NCI-H1105 (cell line): ENCODE results near the gene COL23A1.
A peak's percentile ranks its signal among the peaks of the same experiment; 100 is the strongest.

Experiments
- DNase-seq: peaks from one replicate; lab custom pipeline; 2025; lab: John Stamatoyannopoulos, UW

The COL23A1 gene

GRCh38 chr5:178281331-178281730 is 308.9 kb downstream of the COL23A1 start:
- DNase-seq = no peak

- no peak for DNase-seq
These were observed 309.6 kb downstream of the COL23A1 start for GRCh38 chr5:178280631-178281030.

DNA sequence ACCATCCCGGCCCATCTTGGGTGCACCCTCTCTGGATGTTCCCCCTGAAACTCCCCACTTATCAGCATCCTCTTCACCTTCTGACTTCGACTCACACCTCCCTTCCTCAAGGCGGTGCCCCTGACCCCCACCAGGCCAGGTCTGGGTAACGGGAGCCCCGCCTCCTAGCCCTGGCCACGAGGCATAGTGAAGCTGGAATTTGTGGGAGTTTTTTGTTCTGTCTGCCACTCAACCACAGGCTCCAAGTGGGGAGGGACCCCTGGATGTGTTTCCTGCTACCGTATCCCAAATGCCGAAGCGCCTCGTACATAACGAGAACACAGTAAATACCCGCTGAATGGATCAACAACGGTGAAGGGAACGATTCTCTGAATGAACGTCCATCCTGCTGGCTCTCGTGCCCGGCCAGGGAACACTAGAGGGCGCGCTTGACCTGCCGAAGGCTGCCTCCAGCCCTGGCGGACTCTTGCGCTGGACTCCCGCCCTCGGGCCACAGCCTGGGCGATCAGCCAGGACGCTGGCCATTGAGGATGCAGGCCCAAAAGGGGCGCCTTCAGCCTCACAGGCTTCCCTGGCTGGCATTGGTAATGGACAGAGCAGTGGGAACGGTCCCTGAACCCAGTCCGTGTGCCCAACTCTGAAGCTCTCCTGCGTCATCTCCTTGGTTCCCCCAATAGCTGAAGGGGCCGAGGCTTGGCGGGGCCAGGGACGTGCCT is 310.3 kb downstream of the COL23A1 start:
- DNase-seq = peak; percentile 30

DNA sequence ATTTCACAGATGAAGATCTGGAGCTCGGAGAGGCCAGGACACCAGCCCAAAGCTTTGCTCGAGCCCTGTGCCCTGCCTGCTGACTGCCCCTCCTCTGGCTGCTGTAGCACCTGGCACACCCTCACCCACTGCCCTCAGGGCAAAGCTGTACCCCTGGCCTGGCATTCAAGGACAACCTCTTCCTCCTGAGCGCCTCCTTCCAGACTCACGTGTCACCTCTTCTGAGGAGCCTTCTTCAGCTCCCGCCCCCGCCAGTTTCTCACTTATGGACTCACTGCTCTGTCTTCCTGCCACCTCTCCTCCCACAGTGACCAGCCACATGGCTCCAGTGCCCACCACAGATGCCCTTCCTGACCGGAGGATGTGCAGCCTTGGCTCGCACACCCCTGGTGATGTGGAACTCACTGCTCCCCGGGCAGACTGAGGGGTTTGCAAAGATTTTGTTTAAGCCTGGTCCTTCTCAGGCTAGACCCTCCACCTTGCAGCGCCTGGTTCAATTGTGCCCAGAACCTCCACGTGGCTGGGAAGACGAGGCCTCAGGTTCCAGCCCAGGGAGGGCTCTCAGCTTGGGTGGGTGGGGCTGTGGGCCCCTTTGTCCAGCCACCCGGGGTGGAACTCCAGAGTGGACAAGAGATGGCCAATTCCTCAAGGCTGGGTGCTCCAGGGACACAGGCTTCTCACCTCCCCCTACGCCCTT is 311.0 kb downstream of the COL23A1 start:
- no peak for DNase-seq

GRCh38 chr5:178278358-178279023 is 311.7 kb downstream of the COL23A1 start:
- no peak for DNase-seq

GRCh38 chr5:178277866-178278265 is 312.3 kb downstream of the COL23A1 start:
- no peak for DNase-seq

- no peak for DNase-seq
These were observed 312.8 kb downstream of the COL23A1 start for GRCh38 chr5:178277346-178277745.

DNA sequence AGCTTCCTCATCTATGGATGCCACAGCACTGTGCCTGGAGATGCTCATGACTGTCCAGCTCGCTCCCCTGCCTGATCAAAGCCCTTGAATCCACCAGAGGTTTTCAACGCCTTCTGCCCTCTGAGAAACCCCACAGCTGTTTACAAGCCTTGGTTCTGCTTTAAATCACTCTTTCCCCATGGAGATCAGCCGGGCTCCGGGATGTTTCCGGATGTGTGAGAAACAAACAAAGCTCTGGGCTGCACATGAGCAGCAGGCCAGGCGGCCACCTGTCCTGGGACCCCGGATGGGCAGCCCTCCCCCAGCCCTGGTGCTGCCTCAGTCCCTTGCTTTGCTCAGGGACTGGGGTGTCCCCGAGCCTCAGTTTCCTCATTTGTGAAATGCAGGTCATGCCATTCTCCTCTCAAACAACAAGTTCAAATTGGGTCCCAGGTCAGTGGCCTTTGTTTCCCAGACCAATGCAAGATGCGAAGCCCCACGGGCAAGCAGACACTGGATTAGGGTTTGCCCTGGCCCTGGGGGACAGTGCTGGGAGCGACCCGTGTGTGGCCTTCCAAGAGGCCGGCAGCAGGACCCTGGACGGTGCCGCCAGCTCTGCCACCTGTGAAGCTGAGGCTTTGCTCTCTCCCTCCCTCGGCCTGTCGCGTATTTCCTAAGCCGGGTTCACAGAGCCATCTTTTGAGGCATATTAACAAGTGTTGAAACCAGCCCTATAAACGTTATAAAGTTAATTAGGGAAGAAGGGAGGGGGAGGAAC is 315.2 kb downstream of the COL23A1 start:
- DNase-seq = no peak

- no peak for DNase-seq
These were observed 316.3 kb downstream of the COL23A1 start for GRCh38 chr5:178273665-178274541.

- DNase-seq = no peak
These were observed 317.2 kb downstream of the COL23A1 start for GRCh38 chr5:178273041-178273440.

- no peak for DNase-seq
These were observed 317.6 kb downstream of the COL23A1 start for GRCh38 chr5:178272591-178272990.

- no peak for DNase-seq
These were observed 318.3 kb downstream of the COL23A1 start for GRCh38 chr5:178271726-178272479.

- no peak for DNase-seq
These were observed 319.0 kb downstream of the COL23A1 start for GRCh38 chr5:178271231-178271630.

- DNase-seq = no peak
These were observed 320.7 kb downstream of the COL23A1 start for GRCh38 chr5:178269499-178269898.

DNA sequence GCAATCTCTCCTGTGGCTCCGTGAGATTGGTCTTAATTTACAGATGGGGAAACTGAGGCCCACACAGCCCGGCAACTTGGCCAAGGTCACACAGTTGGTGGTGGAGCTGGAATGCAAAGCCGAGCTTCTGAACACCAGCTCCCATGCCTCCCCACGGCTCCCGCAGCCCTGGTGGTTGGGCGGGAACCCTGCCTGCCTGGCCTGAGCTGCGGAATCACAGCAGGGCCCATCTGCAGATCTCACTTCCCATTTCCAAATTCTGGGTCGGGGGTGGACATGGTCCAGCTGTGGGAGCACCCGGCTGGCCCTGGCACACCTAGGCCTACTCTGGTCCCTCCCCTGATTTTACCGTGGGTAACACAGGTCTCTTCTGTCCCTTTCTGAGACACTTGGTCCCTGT is 322.3 kb downstream of the COL23A1 start:
- DNase-seq = no peak

DNA sequence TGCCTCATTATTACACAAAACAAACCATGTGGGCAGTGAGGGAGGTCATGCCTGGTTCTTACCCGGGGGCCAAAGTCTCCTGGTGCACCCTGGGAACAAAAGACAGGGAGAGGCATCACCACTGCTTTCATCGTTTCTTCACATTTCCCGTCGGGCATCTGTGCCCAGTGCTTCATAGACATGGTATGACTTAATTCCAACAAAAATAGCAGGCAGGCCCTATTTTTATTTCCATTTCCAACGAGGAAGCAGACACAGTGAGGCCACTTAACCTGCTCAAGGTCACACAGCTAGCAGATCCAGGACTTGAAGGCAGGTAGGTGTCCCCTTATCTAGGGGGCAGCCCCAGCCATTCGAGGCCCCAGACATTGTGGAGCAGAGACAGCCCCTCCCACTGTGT is 322.9 kb downstream of the COL23A1 start:
- DNase-seq = no peak

GRCh38 chr5:178266581-178266980 is 323.6 kb downstream of the COL23A1 start:
- DNase-seq = no peak

- DNase-seq = no peak
These were observed 324.4 kb downstream of the COL23A1 start for GRCh38 chr5:178265746-178266145.

- DNase-seq = no peak
These were observed 326.1 kb downstream of the COL23A1 start for GRCh38 chr5:178264044-178264443.
